HL-60 (cell line): Measurements from ENCODE around the gene GMNN.

Source experiments
- DNase-seq, 2 experiments: peaks; one replicate each; pipeline ENCODE4 v3.0.0-alpha.2; 2010 to 2020; ENCODE audit warnings: low read depth in 1 of 2, low spot score in 1 of 2
- H3K27ac ChIP-seq: fragments of 250-450 bp; sonication (Bioruptor Pico); replicated peaks from 2 replicates; pipeline ENCODE4 v1.5.1; 2020; ENCODE audit warnings: mild to moderate bottlenecking, moderate library complexity
- H3K27me3 ChIP-seq: fragments of 250-450 bp; sonication (Bioruptor Pico); 2 replicates; pipeline ENCODE4 v1.5.1; 2021; ENCODE audit warnings: mild to moderate bottlenecking, moderate library complexity; ENCODE audit not compliant: insufficient read depth, poor library complexity, severe bottlenecking
- H3K4me3 ChIP-seq: replicated peaks from 2 replicates; pipeline ENCODE4 v1.5.1; 2011; ENCODE audit warnings: mild to moderate bottlenecking, control low read depth, low read length; ENCODE audit not compliant: insufficient read depth
- CTCF ChIP-seq: IDR thresholded peaks from one replicate; pipeline ENCODE4 v1.5.1; 2011; ENCODE audit warnings: low read length, control low read depth, inconsistent platforms; ENCODE audit not compliant: insufficient read depth
- GABPA ChIP-seq: IDR thresholded peaks from 2 replicates; pipeline ENCODE4 v1.6.1; 2012; ENCODE audit warnings: low read depth
- POLR2AphosphoS5 ChIP-seq: IDR thresholded peaks from 2 replicates; pipeline ENCODE4 v1.6.1; 2012; ENCODE audit warnings: low read depth
- REST ChIP-seq: IDR thresholded peaks from 2 replicates; pipeline ENCODE4 v1.6.1; 2012; ENCODE audit warnings: low read depth; ENCODE audit not compliant: insufficient replicate concordance
- SPI1 ChIP-seq: IDR thresholded peaks from 2 replicates; pipeline ENCODE4 v1.6.1; 2012; ENCODE audit warnings: low read depth, mild to moderate bottlenecking, borderline replicate concordance

GMNN gene

GRCh38 chr6:24780206-24780605, 5.5 kb downstream of the GMNN start:
- TF ChIP-seq REST (no peak), POLR2AphosphoS5 (no peak), SPI1 (no peak), GABPA (no peak), CTCF (no peak)
- DNase-seq, result no peak
- H3K27me3 ChIP-seq, result no peaks in the 10 kb centered on the region
- H3K4me3 ChIP-seq, result no peak overlapping the region
- H3K27ac ChIP-seq, result no peak overlapping the region

GRCh38 chr6:24788031-24788665, 13.4 kb downstream of the GMNN start:
- no peak overlapping the region for H3K27ac ChIP-seq
- TF ChIP-seq GABPA (no peak), REST (no peak), SPI1 (no peak), CTCF (no peak), POLR2AphosphoS5 (no peak)
- no peak for DNase-seq
- H3K27me3 ChIP-seq, result no peaks in the 10 kb centered on the region
- no peak overlapping the region for H3K4me3 ChIP-seq

- no peak overlapping the region for H3K4me3 ChIP-seq
- DNase-seq, result no peak
- H3K27ac ChIP-seq, result no peak overlapping the region
- H3K27me3 ChIP-seq, result no peaks in the 10 kb centered on the region
- TF ChIP-seq CTCF (no peak), SPI1 (no peak), REST (no peak)
These were observed 20.4 kb downstream of the GMNN start for GRCh38 chr6:24795106-24795505.
